Hematopoietic multipotent progenitor cell treated with erythropoietin and hydrocortisone succinate and interleukin-3 and kit ligand, for 15 days (in vitro differentiated cells): ENCODE results near the gene BCDIN3D.
A peak's percentile ranks its signal among the peaks of the same experiment; 100 is the strongest.
"Not testable (repeated sequence)": the region's sequence is repeated elsewhere in the genome, so short reads cannot be mapped to it uniquely, and the experiment has no call there.

Experiments used
- DNase-seq: peaks from one replicate; pipeline ENCODE4 v3.0.0-alpha.2; 2015; ENCODE audit warnings: low spot score

Gene BCDIN3D

DNA sequence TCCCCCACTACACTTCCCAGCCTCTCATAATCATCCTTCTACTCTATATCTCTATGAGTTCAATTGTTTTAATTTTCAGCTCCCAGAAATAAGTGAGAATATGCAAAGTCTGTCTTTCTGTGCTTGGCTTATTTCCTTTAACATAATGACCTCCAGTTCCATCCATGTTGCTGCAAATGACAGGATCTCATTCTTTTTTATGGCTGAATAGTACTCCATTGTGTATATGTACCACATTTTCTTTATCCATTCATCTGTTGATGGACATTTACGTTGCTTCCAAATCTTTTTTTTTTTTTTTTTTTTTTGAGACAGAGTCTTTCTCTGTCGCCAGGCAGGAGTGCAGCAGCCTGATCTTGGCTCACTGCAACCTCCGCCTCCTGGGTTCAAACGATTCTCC lies 13.0 kb upstream of the BCDIN3D start:
- not testable (repeated sequence) for DNase-seq

GRCh38 chr12:49854976-49855375 lies 12.1 kb upstream of the BCDIN3D start:
- DNase-seq = no peak

- no peak for DNase-seq
These were observed 10.8 kb upstream of the BCDIN3D start for GRCh38 chr12:49853671-49854070.

GRCh38 chr12:49847161-49847560 lies 4.3 kb upstream of the BCDIN3D start:
- no peak for DNase-seq

- no peak for DNase-seq
These were observed 3.1 kb upstream of the BCDIN3D start for GRCh38 chr12:49846032-49846431.

- no peak for DNase-seq
These were observed 1.1 kb upstream of the BCDIN3D start for GRCh38 chr12:49843876-49844437.

GRCh38 chr12:49843411-49843810 lies 505 bp upstream of the BCDIN3D start:
- no peak for DNase-seq

DNA sequence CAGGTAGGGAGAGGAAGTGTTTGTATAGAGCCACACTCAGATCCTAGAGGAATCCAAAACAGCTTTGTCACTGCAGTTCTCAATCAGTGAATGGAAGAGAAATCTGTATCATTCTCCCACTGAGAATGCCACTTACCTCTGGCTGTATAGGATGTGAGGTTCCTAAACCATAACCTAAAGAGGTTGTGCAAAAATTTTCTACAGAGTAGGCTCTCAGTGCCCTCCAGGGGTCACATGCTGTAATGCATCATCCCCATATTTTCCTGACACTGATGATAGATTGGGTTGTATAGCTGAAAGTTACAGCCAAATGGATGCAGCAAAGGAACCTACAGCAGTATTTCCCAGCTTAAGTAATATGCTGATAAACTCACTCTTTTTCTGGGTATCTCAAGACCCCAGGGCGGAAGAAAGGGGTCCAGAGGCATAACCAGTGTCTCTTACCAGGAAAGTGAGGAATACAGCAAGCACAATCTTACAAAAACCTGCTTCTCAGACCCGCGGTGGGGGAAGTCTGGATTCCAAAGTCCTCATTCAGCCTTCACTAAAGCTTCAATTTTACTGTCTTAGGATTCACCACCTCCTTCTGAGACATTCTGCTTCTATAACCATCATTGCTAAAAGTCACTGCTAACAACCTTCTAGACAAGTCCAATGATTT lies 3.8 kb downstream of the BCDIN3D start:
- DNase-seq = peak; percentile 28

GRCh38 chr12:49832836-49833421 lies 10.0 kb downstream of the BCDIN3D start:
- DNase-seq = no peak

DNA sequence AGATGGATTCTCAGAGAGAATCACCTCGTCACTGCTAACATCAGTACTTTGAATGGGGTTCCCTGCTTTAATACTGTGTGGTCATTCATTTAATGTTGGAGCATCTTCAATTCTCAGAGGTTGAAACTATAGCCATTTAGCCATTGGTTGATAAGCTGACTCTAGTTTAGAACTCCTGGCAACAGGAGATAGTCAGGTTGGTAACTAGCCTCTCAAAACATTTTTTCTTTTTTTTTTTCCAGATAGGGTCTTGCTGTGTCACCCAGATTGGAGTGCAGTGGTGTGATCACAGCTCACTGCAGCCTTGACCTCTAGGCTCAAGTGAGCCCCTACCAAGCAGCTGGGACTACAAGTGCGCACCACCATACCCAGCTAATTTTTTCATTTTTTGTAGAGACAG lies 11.2 kb downstream of the BCDIN3D start:
- DNase-seq = no peak

DNA sequence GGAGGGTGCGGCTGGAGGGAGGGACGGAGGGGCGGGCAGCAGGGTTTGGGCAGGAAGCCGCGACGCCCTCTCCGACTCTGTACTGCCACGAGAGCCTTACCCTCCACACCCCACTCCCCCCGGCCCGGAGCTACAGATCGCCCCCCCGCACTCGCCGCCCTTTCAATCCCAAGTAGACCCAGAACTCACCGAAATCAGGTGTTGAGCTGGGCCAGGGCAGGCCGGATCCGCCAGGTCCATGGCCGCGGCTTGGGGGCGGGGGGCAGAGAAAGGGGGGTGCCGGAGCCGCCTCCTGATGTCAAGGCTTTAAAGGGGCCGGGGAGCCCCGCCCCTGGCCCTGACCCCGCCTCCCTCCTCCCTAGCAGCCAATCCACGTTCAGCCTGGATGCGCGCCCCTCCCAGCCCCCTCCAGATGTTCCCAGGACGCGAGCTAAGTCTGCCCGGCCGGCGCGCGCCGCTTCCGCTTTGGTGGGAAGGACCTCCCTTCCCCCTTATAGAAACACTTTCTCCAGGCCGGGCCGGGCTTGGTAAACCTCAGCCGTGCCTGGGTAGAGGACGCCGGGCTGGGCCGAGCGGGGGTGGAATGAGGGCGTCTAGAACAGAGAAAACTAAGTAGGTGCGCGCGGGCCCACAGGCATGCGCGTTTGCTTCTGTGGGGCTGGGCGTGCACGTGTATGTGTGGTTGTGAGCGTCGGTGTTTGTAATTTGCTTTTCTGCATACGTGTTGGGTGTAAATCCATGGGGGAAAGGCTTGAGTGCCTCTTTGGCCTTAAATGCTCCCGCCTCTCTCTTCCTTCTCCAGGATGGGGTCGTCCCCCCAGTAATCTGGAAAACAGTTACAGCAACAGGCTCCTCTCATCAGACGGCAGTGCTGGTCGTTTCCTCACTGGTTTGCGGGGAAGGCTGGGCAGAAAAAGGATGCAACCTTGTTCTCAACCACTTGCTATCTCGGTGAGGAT lies 14.5 kb downstream of the BCDIN3D start, which contains the start of gene NCKAP5L:
Gene NCKAP5L, minus strand, starts transcription at position 281 of the 959 bp plus-strand sequence. CDS start 24,369 bp downstream, outside the sequence.
- peak; percentile 68 for DNase-seq

- no peak for DNase-seq
These were observed 15.4 kb downstream of the BCDIN3D start for GRCh38 chr12:49827401-49828099.

- no peak for DNase-seq
These were observed 15.9 kb downstream of the BCDIN3D start for GRCh38 chr12:49827051-49827400.

GRCh38 chr12:49825971-49826421 lies 16.9 kb downstream of the BCDIN3D start:
- DNase-seq = no peak

DNA sequence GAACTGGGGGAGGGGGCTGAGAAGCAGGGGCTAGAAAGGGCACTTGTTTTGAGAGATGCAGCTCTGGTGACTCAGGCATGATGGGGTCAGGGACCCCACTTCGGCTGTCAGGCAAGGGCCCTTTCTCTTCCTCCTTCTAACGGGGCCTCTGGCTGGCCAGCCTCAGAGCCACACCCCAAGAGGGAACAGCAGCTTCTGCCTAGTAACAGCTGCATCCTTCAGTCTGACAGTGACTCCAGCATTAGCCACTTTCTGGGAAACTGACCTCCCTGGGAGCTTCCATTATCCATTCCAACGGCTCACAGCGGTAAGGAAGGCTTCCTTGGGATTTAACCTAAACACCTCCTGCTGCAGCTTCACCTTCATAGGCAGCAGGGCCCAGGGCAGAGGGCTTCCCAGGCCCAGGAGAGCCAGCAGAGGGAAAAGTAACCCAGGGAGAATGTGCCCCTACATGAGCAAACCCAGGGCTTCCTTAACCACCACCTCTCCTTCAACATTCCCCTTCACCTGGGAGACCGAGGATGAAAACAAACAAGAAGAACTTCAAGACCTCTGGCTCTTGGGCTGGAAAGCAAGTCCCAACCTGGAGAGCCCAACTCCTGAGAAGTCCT lies 17.4 kb downstream of the BCDIN3D start:
- no peak for DNase-seq

GRCh38 chr12:49824895-49825294 lies 18.0 kb downstream of the BCDIN3D start:
- DNase-seq = no peak

GRCh38 chr12:49824416-49824815 lies 18.5 kb downstream of the BCDIN3D start:
- no peak for DNase-seq

DNA sequence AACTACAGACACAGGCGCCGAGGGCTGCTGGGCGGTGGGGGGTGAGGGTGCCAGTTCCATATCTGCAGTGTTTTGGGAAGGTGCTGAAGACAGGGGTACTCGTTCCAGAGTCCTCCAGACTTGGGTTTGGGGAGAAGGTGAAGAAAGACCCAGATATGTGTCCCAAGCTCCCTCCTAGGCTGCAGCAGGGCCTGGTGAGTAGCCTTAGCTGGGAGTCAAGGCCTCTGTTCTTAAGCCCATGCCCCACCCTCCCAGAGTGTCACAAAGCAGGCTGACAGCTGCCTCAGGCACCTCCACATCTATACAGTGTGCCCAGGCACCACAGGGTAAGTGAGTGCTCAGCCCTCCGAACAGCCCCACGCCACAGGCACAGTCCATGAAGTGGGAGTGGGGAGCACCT lies 19.0 kb downstream of the BCDIN3D start:
- DNase-seq = no peak

DNA sequence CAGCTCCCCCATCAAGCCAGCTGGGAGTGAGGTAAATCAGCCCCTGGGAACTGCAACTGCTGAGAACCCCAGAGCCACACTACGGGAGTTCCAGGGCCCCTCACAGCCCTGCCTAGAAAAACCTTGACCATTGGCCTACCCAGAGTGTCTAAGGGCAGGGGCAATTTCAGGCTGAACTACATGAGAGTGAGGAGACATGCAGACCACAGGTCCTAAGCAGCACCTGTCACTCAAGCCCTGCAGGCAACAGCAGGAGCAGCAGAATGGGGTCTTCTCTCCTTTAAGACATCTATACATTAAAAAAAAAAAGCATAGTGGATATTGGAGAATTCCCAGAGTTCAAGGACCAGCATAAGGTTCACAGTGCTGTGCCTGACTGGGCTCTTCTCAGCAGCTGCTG lies 19.6 kb downstream of the BCDIN3D start:
- no peak for DNase-seq

DNA sequence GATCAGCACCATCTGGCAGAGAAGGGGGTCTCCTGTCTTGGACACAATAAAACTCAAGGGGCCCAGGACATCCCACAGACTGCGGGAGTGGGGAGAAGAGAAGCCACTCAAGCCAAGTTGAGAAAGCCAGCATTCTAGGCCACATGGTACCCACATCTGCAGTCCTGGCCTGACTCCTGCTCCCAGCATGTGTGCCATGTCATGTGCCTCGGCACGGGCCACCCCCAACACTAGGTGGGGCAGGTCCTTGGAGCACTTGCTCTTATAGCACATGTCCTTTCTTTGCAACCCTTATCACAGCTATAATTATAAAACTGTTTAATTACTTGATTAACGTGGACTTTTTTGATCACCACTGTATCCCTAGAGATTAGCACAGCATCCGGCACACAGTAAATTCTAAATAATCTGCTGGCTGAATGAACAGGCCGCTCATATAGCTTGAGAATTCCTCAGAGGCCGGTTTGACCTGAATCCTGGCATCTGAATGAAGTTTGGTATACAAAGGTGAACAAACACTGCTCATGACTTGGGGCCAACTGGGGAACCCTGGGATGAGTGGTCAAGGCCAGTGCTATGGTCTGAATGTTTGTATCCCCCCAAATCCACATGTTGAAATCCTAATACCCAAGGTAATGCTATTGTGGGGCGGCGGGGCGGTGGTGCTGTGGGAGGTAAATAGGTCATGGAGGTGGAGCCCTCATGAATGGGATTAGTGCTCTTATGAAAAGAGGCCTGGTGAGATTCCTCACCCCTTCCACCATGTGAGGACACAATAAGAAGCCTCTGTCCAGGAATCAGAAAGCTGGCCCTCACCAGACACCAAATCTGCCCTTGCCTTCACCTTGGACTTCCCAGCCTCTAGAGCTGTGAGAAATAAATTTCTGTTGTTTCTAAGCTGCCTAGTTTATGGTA lies 21.3 kb downstream of the BCDIN3D start:
- no peak for DNase-seq
